Tongue (tissue), 2 donors: ENCODE measurements around the gene PHF21A. TPM values are rescaled to one million over a fixed set of nuclear protein-coding genes. Genes with fewer than 3 reads are reported as not detected.
"Not testable (repeated sequence)": the region's sequence is repeated elsewhere in the genome, so short reads cannot be mapped to it uniquely, and the experiment has no call there.

Source experiments
- DNase-seq: peaks from one replicate; pipeline ENCODE4 v3.0.0-alpha.2; 2015
- total RNA-seq: library from RNA; depleted of rRNA; stranded (reverse); fragments of >200 nt; gene quantifications from one replicate; pipeline ENCODE4 v1.2.3, GENCODE V29; 2014

Gene PHF21A
- total RNA-seq, 1 donor from 2014 or later: 30.2 TPM

DNA sequence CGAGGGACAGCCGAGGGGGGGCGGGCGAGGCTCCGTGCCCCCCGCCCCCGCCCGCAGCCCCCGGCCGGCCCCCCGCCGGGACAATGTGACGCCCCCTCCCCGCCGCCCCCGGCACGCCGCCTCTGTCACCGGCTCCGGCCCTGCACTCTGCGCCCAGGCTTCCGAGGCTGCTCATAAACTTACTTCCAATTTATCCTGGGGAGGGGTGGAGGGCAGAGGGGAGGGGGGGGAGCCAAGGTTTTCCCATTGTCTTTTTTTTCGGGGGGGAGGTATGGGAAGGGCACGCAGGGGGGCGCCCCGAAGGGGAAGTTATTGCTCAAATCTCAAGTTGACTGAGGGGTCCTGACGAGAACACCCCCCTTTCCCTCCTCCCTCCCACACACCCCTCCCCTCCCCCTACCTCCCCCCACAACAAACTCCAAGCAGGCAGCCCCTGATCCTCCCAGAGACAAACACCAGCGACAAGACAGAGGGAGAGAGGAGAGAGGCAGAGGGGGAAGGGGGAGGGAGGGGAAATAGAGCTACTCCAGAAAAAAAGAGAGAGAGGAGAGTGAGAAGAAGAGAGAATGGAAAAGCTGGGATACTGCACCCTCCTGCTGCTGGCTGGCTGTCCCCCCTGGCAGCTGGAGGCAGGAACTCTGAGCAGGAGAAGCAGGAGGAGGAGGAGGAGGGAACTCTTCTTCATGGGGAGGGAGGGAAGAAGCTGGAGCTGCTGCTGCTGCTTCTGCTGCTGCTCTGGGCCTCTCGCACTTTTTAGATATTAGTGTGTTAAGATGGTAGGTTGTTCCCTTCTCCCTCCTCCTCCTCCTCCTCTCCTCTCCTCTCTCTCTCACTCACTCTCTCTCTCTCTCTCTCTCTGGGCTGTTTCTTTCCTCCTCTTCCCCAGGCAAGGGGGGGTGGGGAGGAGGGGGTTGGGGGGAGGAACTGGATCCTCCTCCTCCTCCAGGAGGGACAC is 631 bp downstream of the PHF21A start:
- peak; percentile 89 for DNase-seq

DNA sequence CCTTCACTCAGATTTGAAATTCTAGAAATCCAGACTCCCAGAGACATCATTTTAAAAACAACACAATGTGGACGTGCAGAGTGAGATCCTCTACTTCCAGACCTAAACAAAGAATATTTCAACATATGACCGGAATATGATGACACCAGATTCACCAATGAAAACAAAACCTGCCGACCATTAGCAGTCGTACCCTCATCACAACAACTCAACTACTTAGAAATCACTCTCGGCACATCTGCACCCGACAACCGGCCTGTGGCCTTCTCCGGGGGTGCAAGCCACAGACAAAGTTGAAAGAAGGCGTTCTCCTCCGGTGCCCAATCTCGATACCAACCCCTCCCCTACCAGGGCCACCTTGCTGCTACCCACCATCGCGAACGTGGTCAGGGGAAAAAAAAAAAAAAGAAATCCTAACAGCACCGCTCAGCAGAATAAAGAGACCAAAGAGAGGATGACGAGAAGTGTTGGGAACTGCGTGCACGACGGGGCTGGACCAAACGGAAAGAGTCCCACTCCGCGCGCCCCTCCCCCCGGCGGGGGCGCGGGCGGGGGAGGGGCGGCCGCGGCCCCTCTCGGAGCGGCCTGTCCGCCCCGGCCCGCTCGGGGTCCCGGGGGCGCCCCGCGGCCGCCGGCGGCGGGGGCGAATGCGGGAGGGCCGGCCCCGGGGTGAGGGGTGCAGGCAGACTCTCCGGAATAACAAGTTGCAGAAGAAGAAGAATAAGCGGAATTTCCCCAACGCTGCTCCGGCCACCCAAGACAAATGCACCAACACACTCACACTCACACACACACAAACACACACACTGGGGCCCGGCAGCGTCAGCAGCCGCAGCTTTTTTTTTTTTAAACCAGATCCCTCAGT is 1.7 kb downstream of the PHF21A start:
- peak; percentile 81 for DNase-seq

DNA sequence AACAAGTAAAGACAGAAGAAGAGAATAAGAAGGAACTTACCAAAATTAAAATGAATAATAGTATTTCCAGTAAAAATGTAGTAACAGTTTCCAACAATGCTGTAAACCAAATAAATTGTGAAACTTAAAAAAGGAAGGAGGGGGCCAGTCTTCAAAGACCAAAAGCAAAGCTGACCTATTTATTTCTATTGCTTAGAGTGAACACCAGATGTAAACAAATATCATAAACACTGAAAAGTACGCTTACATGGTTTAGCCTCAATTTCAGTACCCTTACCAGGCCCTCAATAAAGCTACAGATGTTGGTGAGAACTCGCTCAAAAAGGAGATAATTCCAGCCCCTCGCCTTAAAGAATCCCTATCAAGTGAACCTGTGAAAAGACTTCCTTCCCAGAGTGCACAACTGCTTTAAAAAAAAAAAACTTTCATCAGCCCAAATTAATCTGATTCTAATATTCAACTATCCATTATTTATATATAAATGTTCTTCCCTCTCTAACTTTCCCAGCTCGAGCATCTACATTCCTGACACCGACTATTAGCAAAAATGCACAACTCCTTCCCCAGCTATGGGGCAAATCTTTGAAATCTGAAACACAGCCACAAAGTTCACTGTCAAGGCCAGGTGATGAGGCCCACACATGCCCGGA is 2.4 kb downstream of the PHF21A start:
- no peak for DNase-seq

DNA sequence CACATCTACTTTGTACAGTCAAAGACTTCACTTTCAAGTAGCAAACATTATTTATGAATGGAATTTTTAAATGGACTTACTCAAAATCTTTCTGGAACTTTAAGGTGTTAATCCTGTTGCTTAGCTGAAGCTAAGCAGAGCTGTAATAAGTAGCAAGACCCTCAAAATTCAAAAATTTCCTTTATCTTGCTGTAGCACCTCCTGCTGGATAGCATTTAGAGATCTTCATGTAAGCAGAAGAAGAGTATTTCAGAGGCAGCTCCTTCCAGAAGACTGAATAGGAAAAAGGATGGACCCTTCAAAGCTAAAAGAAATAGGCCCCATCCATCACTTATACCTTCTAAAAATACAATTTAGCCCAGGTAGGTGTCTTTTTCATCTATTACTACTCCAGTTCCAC is 3.4 kb downstream of the PHF21A start:
- DNase-seq: no peak

DNA sequence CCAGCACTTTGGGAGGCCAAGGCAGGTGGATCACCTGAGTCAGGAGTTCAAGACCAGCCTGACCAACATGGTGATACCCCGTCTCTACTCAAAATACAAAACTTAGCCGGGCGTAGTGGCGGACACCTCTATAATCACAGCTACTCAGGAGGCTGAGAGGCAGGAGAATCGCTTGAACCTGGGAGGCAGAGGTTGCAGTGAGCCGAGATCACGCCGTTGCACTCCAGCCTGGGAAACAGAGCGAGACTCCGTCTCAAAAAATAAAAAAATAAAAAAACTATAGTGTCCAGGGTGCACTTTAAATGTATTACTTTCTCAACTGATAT is 4.6 kb downstream of the PHF21A start:
- DNase-seq: not testable (repeated sequence)

DNA sequence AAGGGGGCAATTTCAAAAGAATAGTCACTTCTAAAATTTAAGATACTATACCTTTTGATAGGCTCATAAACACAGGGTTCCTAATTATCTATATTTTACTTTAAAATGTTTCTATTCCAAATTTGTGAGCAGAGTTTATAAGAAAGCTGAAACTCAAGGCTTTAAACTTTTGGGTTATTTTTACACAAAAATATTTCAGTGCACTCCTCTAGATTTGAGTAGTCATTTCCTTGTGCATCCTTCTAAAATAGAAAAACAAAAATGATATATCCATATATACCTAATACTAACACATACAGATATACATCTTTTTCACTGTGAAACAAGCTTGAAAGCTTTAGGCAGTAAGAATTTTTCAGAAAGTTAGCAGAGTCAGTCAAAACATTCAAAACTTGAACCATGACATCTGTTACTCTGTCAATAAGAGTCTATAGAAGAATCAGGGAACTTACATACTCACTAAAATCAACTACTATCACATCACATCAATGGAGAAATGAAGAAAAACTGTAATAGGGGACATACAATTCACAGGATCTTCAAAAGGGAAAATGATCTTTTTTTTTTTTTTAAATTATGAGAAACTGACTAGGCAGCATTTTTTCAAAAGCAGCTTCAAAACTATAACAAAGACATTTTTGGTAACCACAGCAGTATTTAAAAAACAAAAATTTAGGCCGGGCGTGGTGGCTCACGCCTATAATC is 5.1 kb downstream of the PHF21A start:
- no peak for DNase-seq

DNA sequence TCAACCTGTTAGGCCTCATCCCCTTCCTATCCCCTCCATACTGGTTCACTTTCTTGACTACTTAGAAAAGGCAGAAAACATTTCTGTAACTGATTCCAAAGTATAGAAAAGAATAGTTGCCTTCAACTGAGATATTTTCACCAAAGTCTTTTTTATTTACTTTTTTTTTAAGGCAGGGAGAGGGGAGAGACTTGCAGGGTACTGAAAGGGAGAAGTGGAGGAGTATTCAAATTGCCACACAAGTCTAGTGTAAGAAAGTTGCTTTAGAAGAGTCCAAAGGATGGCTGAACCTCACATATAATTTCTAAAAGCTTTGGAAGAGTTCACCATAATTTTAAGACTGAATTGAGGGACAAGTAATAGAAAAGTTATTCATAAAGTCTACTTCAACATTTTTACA is 6.3 kb downstream of the PHF21A start:
- no peak for DNase-seq

DNA sequence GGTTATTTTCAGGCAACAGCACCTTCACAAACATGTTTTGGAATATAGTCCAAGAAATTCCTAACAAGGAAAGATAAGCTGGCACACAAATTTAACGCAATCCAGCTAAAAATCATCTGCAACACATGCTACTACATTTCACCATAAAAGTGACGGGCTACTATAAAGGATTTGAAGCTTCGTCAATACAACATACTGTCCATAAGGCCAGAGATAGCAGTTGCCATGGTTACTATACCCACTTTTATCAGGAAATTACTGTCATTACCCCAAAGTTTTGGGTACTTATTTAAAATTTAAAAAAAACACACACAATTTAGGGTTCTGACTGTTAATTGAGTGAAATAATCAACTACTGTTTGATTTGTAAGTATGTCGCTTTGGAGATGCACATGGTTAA is 6.9 kb downstream of the PHF21A start:
- DNase-seq: no peak

DNA sequence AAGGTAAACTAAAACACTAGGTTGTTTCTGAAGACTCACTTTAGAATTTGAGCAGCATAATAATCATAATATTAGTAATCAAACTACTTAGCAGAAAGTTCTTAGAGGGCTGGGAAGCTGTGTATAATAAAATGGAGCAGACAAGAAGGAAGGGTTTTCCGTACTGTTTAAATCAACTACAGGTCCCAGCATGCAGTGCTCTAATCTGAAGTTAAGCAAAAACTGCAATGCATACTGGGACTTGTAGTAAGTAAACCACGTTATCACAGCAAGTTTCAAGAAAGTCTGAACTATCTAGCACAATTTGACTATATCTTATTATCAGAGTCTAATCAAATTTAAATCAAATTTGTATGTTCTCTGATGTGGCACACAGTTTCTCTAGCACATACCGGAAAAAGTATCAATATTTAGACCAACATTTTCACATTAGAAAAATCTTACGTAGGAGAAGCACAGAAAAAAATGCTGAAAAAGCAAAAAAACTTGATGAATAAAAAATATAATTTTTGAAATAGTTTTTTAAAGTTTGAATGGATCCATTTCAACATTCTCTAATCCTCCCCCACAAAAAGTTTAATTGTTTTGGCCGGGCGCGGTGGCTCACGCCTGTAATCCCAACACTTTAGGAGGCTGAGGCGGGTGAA is 8.2 kb downstream of the PHF21A start:
- peak; percentile 79 for DNase-seq

DNA sequence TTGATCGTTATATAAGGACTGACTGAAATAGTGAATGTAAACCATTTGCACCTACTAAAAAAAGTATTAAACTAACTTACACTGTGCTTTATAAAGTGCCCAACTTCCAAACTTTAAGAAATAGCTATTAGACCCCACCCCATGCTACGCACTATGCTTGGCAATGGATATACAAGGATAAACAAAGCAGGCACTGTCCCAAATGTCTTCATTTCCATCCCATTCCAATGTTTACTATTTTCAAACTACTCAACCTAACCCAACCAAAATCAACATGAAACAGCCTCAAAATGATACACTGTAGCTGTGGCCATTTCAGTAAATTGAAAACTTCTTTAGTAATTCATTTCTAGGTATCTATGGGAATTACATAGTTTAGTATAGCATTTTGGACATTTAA is 12.5 kb downstream of the PHF21A start:
- DNase-seq: no peak

DNA sequence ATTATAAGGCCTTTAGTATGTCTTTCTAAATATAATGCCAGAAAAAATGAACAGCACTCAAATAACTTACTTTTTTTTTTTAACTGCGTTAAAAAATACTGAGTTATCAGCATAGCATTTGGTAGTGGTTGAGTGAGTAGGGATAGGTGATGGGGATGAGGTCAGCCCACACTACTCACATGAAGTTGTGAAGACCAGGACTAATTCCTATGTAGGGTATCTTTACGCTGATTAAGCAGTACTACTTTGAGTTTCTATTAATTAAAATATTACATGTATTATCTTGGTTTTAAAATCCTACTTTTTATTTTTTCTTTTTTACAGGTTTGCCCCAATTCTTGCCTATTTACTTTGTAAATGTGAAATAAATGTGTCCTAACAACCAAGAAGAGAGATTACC is 13.5 kb downstream of the PHF21A start:
- DNase-seq: no peak

DNA sequence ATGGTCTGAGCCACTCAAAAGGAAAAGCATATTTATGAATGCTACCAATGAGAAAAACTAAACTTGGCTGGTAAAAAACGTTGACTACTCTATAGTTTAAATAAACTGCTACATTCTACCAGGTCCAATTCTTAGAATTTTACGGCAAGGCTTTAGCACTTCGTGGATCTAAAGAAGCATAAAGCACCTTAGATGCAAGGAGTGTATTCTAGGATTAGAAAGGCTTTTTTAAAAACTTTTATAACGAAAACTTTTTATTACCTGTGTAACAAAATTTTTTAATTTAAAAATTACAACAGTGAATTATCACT is 13.9 kb downstream of the PHF21A start:
- DNase-seq: no peak

DNA sequence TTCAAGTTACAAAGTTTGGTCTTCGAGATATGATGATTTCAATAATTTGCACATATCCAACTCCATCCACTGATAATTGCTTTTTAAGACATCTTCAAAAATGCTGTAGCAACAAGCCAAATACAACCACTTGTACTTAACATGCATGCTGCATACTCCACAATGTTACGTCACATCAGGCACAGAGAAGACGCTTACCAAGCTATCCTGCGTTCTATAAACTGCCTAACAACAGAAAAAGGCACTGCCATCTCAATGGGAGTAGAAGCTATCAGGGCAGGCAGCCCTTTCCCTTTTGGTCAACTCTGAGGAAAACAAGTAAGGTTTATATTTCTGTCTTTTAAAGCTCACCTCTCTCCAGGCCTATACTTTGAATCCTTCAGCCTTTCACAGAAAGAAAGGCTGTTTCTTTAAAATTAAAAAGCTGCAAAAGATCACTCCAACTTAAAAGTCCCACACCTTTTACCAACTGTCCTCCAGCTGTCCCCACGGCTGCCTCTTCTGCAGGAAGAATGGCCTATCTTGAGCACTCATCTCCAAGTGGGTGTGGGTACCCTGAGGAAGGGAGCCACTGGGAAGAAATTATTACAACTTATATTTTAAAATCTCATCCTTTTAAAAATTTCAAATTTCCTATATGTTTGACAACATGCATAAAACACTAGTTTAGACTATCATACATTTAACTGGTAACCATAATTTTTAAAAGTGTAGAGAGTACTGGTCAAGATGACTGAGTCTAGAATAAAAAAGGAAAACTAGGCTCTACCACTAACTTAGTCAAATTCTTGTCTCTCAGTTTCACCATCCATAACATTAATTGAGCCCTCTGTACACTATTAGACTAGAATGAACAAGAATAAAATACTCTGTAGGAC is 14.5 kb downstream of the PHF21A start:
- no peak for DNase-seq

DNA sequence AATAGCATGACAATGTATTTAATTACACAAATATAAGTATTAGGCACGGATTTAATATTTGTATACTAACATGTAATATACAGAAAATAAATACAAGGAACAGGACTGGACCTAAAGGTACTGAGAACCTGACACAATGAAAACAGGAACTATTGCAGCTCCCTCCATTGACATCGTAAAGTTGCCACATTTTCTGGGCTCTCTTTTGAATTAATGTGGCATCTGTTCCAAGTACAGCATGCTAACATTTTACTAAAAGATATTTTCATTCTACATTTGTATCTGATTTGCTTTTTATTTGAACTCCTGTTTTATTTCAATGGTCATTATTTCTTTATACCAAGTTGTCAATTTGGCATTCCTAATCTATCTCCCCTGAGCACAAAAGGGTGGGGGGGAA is 15.3 kb downstream of the PHF21A start:
- DNase-seq: no peak

DNA sequence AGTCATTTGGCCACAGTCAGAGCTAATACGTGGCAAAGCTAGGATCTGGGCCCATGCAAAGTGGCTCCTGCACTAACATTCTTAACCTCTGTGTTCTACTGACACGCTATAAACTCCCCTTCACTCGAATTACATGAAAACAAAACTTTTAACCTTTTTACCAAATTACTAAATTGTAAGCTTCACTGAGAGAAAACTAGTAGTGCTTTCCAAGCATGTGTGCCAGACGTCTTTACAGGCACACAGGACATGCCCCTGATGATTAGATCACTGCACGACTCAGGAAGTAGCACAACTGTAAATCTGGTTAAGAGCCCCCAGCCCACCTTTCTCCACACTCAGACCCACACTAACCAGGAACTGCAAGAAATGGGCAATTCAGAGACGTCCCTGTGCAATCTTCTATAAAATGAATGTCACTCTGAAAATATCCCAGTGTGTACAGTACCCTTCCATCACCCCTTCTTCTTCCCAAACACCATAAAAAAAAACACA is 16.1 kb downstream of the PHF21A start:
- DNase-seq: no peak

DNA sequence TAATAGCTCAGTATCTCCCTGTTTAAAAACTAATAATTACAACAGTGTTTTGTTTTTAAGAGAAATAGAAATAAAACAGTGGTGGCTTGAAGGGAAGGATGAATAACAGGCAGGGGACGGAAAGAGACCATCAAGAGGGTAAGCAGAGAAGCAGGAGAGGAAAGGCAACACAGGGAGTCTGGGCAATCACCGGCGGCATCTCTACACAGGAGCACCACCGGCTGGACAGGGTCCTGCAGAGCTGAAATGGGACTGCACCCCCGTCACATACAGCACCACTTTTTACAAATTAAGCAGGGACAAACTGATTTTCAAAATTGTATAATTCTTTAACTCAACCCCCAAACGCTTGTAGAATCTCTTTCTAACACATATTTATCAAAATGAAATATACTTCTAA is 18.4 kb downstream of the PHF21A start:
- DNase-seq: no peak

DNA sequence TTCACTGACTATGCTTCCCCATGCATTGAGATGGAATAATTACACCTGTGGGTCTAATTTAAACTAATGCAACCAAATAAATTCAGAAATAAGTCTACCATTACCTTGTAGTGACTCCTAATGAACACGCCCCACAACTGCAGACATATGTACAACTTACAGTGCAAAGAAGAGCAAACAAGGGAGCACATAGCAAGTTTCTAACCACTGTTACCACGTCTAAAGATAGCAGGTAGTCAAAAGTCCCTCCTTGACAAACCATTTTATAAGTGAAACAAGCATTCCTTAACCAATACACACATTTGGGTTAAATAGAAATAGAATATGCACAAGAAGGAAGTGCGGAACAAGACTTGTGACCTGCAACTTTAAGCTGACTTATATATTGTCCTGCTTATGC is 20.6 kb downstream of the PHF21A start:
- no peak for DNase-seq

DNA sequence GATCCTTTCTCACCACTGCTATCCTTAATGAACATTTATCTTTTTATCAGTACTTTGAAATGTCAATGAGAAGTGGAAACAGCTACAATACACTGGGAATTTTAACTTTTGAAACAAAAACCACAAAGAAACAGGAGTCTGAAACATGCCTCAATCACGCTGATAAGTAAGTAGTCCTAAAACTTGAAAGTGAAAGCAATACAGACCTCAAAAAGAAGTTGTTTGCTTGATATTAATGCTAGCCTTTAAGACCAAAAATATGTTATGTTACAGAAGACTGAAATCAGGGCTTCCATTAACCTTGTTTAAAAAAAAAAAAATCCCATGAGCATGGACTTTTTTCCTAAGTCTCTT is 21.3 kb downstream of the PHF21A start:
- DNase-seq: no peak

DNA sequence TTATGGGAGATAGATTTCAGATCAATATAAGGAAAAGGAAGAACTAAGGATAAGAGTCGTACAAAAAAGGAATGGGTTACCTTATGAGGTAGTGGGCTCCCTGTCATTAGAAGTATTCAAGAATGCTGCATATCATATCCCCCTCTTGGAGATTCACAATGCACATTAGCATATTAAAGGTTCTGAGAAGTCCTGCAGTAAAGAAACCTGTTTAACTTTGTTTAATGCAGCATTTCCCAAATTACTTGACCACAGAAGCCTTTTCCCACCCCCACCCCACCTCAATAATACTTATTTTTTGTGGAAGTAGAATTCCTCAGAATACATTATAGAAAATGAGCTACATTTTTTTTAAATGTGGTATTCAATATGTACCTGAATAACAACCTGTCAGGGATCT is 30.9 kb downstream of the PHF21A start:
- no peak for DNase-seq

DNA sequence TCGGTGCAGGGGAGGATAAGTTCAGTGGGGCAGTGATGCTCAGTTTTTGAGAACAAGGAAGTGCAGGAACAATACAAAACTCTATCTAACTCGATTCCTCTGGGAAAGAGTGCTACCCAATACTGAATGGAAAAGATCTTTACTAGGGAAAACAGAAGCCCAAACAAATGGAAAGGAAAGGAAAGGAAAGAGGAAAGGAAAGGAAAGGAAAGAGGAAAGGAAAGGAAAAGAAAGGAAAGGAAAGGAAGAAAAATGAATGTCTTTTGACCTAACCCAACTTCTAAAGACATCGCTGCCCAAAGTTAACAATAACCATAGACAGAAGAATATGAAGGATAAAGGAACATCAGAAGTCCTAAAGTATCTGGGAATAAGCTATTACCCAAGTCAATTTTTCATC is 41.6 kb downstream of the PHF21A start:
- DNase-seq: no peak

DNA sequence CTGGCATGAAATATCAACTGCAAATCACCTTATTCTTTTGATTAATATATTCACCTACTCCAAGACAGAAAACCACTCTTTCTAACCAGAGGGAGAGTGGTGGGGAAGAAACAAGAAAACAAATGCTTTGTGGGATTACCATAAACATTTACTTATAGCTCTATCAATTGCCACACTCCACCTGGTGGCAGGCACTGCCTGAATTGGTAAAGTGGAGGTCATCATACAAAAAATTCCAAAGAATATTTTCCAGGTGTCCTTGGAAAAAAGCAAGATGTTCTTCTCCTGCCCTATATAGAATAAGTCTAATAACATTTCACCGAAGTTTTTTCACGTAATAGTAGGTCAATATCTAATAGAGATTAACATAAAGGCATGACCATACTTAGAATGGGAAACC is 45.3 kb downstream of the PHF21A start:
- DNase-seq: no peak
